ENCODE data around the gene ALPK3.

DNA sequence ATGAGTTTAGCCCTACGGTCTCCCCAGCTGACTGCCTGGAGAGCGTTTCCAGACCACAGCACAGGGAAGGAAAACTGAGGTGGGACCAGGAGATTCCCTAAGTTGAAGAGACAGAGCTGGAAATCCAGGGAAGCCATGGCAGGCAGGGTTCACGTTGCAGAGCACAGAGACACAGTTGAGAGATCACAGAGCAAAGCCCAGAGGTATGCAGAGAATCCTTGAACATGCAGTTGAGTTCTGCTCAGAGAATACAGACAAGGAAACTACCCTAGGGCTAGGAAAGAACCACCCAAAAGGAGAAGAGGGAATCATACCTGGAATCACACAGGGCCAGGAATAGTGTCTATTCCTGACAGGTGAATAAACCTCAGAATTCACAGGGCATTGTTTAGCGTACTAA, 81.6 kb downstream of the ALPK3 start:
- no peak for TF ChIP-seq CTCF (IDR thresholded peaks at IDR 0.05)
- no peak for TF ChIP-seq EZH2phosphoT487 (IDR thresholded peaks at IDR 0.05)
- TF ChIP-seq EZH2 (IDR thresholded peaks at IDR 0.05), result no peak

Measured in neural progenitor cell (in vitro differentiated cells).